Measurements from ENCODE around the gene TAS2R31.

- TF ChIP-seq FOXP2 (optimal IDR thresholded peaks at IDR 0.05; ENCODE audit: borderline replicate concordance, extremely low read depth, extremely low read length, insufficient read depth): no peak
- TF ChIP-seq TAF1 (IDR thresholded peaks at IDR 0.05; ENCODE audit: borderline replicate concordance, insufficient read depth, low read length): no peak
Observed at GRCh38 chr12:10982244-10982643, 49.0 kb downstream of the TAS2R31 start.
